ENCODE measurements around the gene CCNY.
"Not testable (repeated sequence)": the region's sequence is repeated elsewhere in the genome, so short reads cannot be mapped to it uniquely, and the experiment has no call there.

CCNY gene

DNA sequence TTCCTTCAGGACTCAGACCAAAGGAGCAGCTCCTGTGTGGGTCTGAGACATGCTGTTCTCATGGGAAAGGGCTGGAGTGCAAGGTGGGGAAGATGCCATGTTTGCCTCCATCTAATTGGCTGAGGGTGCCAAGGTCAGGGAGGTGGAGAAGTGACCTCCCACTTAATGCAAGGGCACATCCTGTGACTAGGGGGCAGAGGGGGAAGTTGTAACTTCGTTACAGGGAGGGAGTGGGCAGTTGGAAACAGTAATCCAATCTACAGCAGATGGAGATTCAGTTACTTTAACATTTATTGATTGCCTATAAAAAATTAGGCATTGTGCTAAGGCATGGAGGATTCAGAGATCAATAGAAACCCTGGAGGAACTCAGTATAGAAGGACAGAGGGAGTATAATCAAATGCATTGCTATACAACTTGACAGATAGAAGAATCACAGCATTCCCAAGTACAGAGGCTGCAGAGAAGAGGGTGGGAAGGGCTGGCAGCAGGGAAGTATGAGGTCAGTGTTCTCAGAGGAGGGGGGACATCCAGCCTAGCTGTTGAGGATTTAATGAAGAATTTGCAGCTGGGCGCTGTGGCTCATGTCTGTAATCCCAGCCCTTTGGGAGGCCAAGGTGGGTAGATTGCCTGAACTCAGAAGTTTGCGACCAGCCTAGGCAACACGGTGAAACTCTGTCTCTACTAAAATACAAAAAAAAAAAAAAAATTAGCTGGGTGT is 75.9 kb downstream of the CCNY start:
- DNase-seq: no peak

- no peak for DNase-seq
Observed at GRCh38 chr10:35412900-35413491, 76.7 kb downstream of the CCNY start.

- no peak for DNase-seq
Observed at GRCh38 chr10:35413985-35414861, 77.9 kb downstream of the CCNY start.

GRCh38 chr10:35415505-35415904 is 79.2 kb downstream of the CCNY start:
- no peak for DNase-seq

GRCh38 chr10:35416619-35417312 is 80.5 kb downstream of the CCNY start:
- DNase-seq: no peak

DNA sequence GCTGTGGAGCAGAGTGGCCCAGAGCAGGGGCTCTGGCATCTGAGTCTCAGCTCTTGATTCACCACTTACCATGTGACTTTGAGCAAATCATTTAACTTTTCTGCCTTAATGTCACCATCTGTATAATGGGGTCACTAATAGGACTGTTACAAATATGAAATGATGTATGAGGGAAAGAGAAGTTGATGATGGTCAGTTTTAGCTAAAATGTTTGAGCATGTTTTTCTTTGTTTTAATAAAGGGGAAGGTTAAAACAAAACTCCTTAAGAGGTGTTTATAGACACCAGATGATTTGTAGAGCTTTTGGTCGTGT is 81.0 kb downstream of the CCNY start:
- no peak for DNase-seq

GRCh38 chr10:35417795-35418194 is 81.5 kb downstream of the CCNY start:
- no peak for DNase-seq

DNA sequence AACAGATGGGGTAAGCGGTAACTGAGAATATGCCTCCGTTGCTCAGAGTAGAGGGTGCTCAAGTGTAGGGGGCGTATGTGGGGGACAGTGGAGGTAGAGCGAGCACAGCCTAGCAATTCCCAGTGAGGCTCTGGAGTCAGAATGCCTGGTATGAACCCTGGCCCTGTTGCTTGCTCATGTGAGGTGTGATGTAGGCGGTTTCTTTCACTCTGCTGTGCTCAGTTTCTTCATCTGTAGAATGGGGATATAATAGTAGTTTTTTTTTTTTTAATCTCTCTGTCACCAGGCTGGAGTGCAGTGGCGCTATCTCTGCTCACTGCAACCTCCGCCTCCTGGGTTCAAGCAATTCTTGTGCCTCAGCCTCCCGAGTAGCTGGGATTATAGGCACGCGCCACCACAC is 82.3 kb downstream of the CCNY start:
- DNase-seq: not testable (repeated sequence)

GRCh38 chr10:35420044-35420443 is 83.7 kb downstream of the CCNY start:
- no peak for DNase-seq

DNA sequence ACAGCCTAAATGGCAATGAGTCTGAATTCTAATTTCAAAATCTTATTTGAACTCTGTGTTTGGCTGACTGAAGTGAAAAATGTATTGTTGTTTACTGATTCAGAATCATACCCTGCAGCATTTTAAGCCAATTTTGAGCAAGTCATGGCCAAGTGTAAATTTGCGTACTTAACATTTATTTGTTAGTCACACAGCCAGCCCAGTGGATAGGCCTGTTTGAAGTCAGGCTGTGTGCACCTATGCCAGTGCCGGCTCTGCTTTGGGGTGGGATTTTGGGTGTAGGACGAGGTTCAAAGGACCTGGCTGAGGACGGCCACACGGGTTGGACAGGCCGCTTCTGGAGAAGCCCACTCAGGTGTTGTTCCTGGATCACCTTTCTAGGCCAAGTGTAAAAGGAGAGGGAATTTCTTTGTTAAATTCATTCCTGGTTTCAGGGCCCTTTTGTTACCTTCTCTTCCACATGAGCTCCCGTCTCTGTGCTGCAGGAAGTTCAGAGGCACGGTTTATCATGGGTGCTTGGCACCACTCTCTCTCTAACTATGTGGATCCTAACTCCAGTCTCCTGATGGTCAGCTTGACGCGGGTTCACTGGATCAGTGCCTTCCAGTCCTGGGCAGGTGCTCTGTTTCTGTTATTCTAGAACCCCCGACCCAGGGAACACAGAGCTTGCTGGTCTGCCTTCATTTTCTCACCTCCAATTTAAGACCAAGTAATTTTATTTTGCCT is 84.7 kb downstream of the CCNY start:
- no peak for DNase-seq

- no peak for DNase-seq
Observed at GRCh38 chr10:35421553-35422178, 85.4 kb downstream of the CCNY start.

DNA sequence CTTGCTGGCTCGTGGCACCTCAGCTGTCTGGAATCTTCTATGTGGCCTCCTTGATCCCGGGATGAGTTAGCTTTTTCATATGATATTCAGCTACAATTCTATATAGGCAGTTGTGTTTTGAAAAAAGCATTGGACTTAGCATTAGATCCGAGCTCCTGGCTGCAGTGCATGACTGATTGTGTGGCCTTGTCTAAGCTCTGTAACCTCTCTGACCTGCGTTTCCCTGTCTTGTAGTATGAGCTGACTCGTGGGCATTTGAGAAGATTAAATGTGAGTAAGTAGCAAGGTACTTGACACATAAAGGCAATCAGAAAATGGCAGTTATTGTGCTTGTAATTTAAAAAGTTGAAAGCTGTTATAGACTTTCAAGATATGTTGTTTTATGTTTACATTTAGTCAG is 85.9 kb downstream of the CCNY start:
- no peak for DNase-seq

DNA sequence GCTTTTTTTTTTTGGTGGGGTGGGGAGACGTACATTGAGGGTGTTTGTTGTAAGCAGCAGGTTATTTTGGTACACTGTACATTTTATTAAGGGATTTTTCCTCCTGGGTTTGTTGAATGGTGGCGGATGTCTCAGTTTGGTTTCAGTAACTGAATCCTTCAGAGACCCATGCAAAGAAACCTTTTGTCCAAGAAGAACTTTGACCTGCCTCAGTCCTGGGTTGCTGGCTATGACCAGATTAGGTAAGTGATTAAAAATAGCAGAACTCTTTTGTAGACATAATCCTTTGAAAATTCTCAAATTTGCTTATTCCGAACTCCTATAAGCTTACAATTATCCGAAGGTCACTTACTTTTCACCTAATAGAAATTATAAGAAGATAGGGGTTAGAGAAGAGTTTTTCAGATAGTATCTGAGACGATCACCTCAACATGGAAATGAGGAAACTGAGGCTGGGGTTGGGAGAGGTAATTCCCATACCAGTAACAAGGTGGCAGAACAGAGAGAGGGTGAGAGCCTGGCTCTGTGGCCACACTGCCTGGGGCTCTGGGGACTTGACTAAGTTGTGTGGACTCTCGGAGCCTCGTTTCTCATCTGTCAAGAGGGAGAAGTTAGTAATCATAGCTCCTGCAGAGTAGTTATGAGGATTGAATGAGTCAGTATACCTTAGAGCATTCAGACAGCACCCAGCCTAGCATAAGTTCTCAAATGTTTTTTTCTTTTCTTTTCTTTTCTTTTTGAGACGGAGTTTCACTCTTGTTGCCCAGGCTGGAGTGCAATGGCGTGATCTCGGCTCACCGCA is 87.4 kb downstream of the CCNY start:
- no peak for DNase-seq

DNA sequence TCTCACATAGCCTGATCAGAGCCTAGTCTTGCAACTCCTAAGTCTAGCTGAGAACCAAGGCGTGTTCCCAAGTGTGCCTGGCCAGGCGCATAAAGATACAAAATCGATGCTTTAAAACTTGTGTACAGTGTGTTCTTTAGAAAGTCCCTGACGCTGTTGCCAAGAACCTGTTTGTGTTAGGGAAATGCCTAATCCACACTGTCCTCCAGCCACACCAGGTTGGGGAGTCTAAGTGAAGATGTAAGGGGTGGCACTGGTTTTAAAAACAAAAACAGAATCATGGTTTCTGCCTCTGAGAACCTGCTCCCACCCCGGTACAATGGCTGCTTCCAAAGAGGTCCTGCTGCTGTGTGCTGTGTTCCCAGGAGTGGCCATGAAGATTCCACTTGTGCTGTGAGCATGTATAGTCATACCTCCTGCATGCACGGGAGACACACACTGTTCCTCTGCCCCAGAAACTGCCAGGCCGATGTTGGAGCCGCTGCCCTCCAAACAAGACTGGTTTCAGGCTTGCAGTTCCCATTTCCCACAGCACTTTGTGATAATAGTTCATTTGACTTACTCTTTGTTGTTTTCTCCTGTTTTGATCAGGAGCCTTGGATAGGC is 88.5 kb downstream of the CCNY start:
- no peak for DNase-seq

GRCh38 chr10:35425595-35425994 is 89.3 kb downstream of the CCNY start:
- DNase-seq: no peak

- DNase-seq: no peak
Observed at GRCh38 chr10:35426657-35427056, 90.3 kb downstream of the CCNY start.

- no peak for DNase-seq
Observed at GRCh38 chr10:35427543-35427942, 91.2 kb downstream of the CCNY start.

- no peak for DNase-seq
Observed at GRCh38 chr10:35428521-35428920, 92.2 kb downstream of the CCNY start.

DNA sequence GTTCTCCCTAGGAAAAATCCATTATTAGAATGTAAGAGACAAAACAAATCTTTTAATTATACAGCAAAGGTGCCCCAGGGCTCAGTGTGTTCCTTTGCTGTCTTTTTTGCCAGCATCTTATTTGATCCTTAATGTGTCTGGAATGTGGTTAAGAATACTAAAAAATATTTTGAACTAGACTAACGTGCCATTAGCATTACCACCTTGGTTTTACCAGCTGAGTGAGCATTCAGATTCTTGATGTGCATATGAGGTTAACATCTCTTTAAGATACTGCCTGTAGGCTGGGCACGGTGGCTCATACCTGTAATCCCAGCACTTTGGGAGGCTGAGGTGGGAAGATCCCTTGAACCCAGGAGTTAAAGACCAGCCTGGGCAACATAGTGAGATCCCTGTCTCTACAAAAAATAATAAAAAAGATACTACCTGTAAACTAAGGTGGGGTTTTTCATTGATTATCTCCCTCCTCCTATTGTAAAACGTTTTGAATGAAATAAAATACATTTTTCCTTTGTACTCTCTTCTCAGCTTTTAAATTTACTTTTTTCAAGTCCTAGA is 96.6 kb downstream of the CCNY start:
- no peak for DNase-seq

DNA sequence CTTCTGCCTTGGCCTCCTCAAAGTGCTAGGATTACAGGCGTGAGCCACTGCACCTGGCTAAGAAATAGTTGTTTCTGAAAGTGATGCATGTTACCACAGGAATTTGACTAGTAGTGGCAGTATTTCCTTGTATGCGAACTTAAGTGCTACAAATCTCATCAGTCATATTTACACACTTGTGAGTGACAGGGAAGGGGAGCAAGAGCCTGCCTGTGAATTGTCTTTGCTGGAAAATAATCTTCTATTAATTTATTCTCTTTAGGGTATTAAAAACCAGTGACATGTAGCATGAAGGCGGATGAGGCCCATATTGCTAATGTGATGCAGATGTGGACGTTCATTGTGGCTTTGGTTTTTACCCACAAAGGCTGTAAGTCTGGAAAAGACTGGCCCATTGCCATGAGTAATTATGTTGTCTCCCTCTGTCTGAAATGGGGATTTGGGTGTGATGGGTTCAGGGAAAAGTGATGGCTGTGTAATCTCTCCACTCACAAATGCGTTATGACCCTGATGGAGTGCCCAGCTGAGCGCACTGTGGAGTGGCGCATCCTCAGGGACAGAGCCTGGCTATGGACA is 97.6 kb downstream of the CCNY start:
- no peak for DNase-seq
